ENCODE results near the gene PSMB9.
A peak's percentile ranks its signal among the peaks of the same experiment; 100 is the strongest.

PSMB9 gene

DNA sequence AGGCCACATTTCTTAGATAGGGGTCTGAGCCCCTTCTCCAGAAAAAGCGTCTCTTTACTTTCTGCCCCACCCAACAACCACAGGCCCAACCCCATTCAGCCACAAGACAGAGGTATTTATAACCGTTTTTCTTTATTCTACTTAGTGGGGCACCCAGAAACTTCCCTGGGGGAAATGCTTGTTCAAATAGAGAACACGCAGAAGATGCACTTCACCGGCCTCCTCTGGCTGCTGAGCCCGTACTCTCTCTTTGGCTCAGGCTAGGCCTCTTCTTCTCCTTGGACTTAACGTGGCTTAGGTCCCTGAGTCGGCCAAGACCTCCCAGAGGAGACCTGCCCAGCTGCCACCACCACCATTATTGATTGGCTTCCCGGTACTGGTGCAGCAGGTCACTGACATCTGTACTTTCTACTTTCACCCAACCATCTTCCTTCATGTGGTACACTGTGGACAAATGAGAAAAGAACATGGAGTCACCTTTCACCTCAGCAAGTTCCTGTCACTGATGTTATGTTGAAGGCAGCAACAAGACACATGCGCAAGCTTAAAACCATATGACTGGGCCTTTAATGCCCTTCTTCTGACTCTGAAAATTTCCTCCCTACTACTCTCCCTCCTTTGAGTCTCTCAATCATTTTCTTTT is 13.3 kb upstream of the PSMB9 start:
- DNase-seq = no peak

- no peak for DNase-seq
Measured at GRCh38 chr6:32842021-32842650, 11.9 kb upstream of the PSMB9 start.

- no peak for DNase-seq
Measured at GRCh38 chr6:32842690-32843089, 11.3 kb upstream of the PSMB9 start.

- DNase-seq = no peak
Measured at GRCh38 chr6:32843331-32843978, 10.5 kb upstream of the PSMB9 start.

GRCh38 chr6:32843979-32844838 is 9.8 kb upstream of the PSMB9 start, which contains the start of gene PSMB8:
Gene PSMB8 (minus strand): TSS chr6:32844047. CDS start chr6:32843996, 51 bp downstream.
- peak; percentile 83 for DNase-seq

GRCh38 chr6:32844839-32845383 is 9.1 kb upstream of the PSMB9 start:
- DNase-seq = no peak

- DNase-seq = no peak
Measured at GRCh38 chr6:32845384-32845884, 8.6 kb upstream of the PSMB9 start.

GRCh38 chr6:32847004-32847403 is 7.0 kb upstream of the PSMB9 start:
- DNase-seq = no peak

DNA sequence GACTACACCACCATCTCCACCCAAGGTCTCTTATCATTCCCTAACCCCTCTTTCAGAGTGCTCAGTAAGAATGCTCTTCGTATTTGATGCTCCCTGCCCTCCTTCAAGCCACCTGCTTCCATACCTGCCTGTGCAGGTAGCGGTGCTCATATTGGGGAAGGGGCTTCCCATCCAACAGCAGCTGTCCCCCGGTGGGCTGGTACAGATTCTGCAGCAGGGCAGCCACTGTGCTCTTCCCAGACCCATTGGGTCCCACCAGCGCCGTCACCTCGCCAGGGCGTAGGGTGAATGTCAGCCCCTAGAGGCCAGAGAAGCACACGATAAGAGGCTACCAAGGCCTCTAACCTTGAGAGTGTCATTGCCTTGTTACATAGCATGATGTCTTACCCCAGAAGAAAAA is 6.2 kb upstream of the PSMB9 start:
- DNase-seq = no peak

GRCh38 chr6:32849126-32849525 is 4.9 kb upstream of the PSMB9 start:
- DNase-seq = no peak

- no peak for DNase-seq
Measured at GRCh38 chr6:32851025-32851424, 3.0 kb upstream of the PSMB9 start.

GRCh38 chr6:32852018-32852843 is 1.8 kb upstream of the PSMB9 start:
- DNase-seq = no peak

- DNase-seq = no peak
Measured at GRCh38 chr6:32852844-32853540, 1.0 kb upstream of the PSMB9 start.

GRCh38 chr6:32854376-32855178 is 585 bp downstream of the PSMB9 start:
- DNase-seq = no peak

- DNase-seq = no peak
Measured at GRCh38 chr6:32855467-32856174, 1.6 kb downstream of the PSMB9 start.

DNA sequence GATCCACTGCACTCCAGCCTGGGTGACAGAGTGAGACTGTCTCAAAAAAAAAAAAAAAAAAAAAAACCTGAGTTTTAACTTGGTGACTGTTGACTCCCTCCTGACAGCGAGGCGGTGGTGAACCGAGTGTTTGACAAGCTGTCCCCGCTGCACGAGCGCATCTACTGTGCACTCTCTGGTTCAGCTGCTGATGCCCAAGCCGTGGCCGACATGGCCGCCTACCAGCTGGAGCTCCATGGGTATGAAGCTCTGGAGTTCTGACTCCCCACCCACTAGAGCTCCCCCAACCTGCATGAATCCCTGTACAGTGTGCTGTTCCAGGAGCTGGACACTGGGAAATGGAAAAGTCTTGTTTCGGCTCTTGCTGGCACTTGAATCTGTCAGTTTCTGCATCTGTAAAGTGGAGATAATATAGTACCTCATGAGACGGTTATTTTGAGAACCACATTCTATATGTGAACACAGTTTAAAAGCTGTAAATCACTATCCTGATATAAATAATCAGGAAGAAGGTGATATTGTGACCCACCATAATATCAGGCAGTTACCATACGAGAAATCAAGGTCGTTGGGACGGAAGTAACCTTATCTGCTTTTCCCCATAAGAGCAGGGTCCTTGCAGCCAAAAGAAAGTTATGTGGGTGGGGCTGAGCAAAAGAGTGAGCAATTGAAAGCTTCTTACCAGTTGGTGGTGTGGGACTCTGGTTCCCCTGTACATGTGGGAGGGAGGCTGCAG is 3.3 kb downstream of the PSMB9 start:
- DNase-seq = no peak

DNA sequence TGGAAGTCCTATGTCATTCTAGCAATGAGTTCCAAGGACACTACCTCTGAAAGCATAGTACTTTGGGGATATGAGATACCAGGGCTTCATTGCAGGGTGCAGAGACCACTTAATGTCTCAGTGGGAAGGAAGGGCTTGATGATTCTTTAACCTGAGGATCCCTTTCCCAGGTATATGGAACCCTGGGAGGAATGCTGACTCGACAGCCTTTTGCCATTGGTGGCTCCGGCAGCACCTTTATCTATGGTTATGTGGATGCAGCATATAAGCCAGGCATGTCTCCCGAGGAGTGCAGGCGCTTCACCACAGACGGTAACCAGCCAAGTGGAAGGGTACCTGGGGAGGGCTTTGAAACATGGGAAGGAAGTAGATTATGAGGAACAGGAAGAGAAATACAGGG is 4.2 kb downstream of the PSMB9 start:
- no peak for DNase-seq

- no peak for DNase-seq
Measured at GRCh38 chr6:32860674-32861073, 6.7 kb downstream of the PSMB9 start.

DNA sequence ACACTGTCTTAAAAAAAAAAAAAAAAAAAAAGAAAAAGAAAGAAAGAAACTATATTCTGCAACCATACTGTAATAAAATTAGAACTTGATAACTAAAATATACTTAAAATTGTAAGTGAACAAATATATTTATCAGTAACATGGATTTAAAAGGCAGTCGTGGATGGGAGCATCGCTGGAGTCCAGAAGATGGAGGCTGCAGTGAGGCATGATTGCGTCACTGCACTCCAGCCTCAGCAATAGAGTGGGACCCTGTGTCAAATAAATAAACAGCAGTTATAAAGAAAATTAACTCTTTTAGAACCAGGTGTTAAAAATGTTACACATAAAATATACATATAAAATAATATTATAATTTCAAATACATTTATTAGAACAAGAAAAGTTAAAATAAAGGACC is 8.7 kb downstream of the PSMB9 start:
- DNase-seq = no peak

All from NCI-H2107 (cell line).